HepG2 (cell line): ENCODE results near the gene ENG. TPM values are rescaled to one million over a fixed set of nuclear protein-coding genes. Genes with fewer than 3 reads are reported as not detected.

ENCODE experiments used
- CHCHD3 ChIP-seq: sonication (generic); formaldehyde crosslinking; IDR thresholded peaks from 2 replicates; pipeline ENCODE4 v1.8.0; 2022; ENCODE audit warnings: mild to moderate bottlenecking, missing genetic modification reagents, moderate library complexity
- ELF3 ChIP-seq: IDR thresholded peaks from 2 replicates; pipeline ENCODE4 v1.6.1; 2016; ENCODE audit warnings: missing genetic modification reagents, missing compliant biosample characterization
- GATAD2A ChIP-seq: IDR thresholded peaks from 2 replicates; pipeline ENCODE4 v1.6.1; 2016
- GLMP ChIP-seq: sonication (generic); formaldehyde crosslinking; IDR thresholded peaks from 2 replicates; pipeline ENCODE4 v1.9.0; 2021; ENCODE audit warnings: missing genetic modification reagents, mild to moderate bottlenecking, borderline replicate concordance
- KLF16 ChIP-seq, 2 experiments: sonication (generic) in 1 of 2; formaldehyde crosslinking in 1 of 2; IDR thresholded peaks; 2 replicates each; pipeline versions ENCODE4 v1.6.1 to v1.8.0; 2016 to 2023; ENCODE audit warnings: missing genetic modification reagents in 2 of 2, missing compliant biosample characterization in 1 of 2
- MED8 ChIP-seq: sonication (generic); formaldehyde crosslinking; IDR thresholded peaks from 2 replicates; pipeline ENCODE4 v1.8.1; 2023; ENCODE audit warnings: mild to moderate bottlenecking, missing genetic modification reagents; ENCODE audit not compliant: insufficient replicate concordance
- NRL ChIP-seq: sonication (generic); formaldehyde crosslinking; IDR thresholded peaks from 2 replicates; pipeline ENCODE4 v1.5.0; 2020; ENCODE audit warnings: missing genetic modification reagents, mild to moderate bottlenecking, moderate library complexity, borderline replicate concordance
- POGZ ChIP-seq: sonication (generic); formaldehyde crosslinking; IDR thresholded peaks from 2 replicates; pipeline ENCODE4 v1.4.0; 2020; ENCODE audit warnings: mild to moderate bottlenecking, missing genetic modification reagents
- POLR2AphosphoS5 ChIP-seq: IDR thresholded peaks from 2 replicates; pipeline ENCODE4 v1.6.1; 2012; ENCODE audit warnings: low read depth, low read length
- RARG ChIP-seq: sonication (generic); formaldehyde crosslinking; IDR thresholded peaks from 2 replicates; pipeline ENCODE4 v1.4.0; 2020; ENCODE audit warnings: low read depth, mild to moderate bottlenecking, missing genetic modification reagents
- SPEN ChIP-seq: sonication (generic); formaldehyde crosslinking; IDR thresholded peaks from 2 replicates; pipeline ENCODE4 v1.5.1; 2020; ENCODE audit warnings: low read depth, mild to moderate bottlenecking, missing genetic modification reagents
- TBL1XR1 ChIP-seq: fragments of 150-350 bp; IDR thresholded peaks from 2 replicates; pipeline ENCODE4 v1.6.1; 2014; ENCODE audit warnings: borderline replicate concordance, low read length; ENCODE audit not compliant: partially characterized antibody
- ZBTB21 ChIP-seq: sonication (generic); formaldehyde crosslinking; IDR thresholded peaks from 2 replicates; pipeline ENCODE4 v1.4.0; 2020; ENCODE audit warnings: missing genetic modification reagents
- ZBTB25 ChIP-seq: IDR thresholded peaks from 2 replicates; pipeline ENCODE4 v1.6.1; 2018; ENCODE audit warnings: missing genetic modification reagents
- ZKSCAN5 ChIP-seq: sonication (generic); formaldehyde crosslinking; IDR thresholded peaks from 2 replicates; pipeline ENCODE4 v1.5.1; 2020; ENCODE audit warnings: mild to moderate bottlenecking, missing genetic modification reagents
- ZNF234 ChIP-seq: sonication (generic); formaldehyde crosslinking; conservative IDR thresholded peaks from 2 replicates; pipeline ENCODE4 v1.5.1; 2020; ENCODE audit warnings: mild to moderate bottlenecking, missing genetic modification reagents
- ZNF281 ChIP-seq: sonication (generic); formaldehyde crosslinking; IDR thresholded peaks from 2 replicates; pipeline ENCODE4 v1.4.0; 2020; ENCODE audit warnings: missing genetic modification reagents, borderline replicate concordance
- ZNF30 ChIP-seq: sonication (generic); formaldehyde crosslinking; IDR thresholded peaks from 2 replicates; pipeline ENCODE4 v1.5.0; 2020; ENCODE audit warnings: mild to moderate bottlenecking, missing genetic modification reagents
- ZNF451 ChIP-seq: sonication (generic); formaldehyde crosslinking; IDR thresholded peaks from 2 replicates; pipeline ENCODE4 v1.5.0; 2020; ENCODE audit warnings: mild to moderate bottlenecking, missing genetic modification reagents
- ZNF678 ChIP-seq: sonication (generic); formaldehyde crosslinking; IDR thresholded peaks from 2 replicates; pipeline ENCODE4 v1.4.0; 2020; ENCODE audit warnings: mild to moderate bottlenecking, missing genetic modification reagents
- ZNF768 ChIP-seq: sonication (generic); formaldehyde crosslinking; IDR thresholded peaks from 2 replicates; pipeline ENCODE4 v1.4.0; 2020; ENCODE audit warnings: missing genetic modification reagents
- ZNF850 ChIP-seq: sonication (generic); formaldehyde crosslinking; conservative IDR thresholded peaks from 2 replicates; pipeline ENCODE4 v1.9.0; 2021; ENCODE audit warnings: mild to moderate bottlenecking, missing genetic modification reagents
- polyA plus RNA-seq, 8 experiments: library from polyadenylated mRNA; depleted of rRNA in 3 of 8; stranded (reverse) in 7 of 8; unstranded in 1 of 8; fragments of >200 nt; fragmentation: Illumina TruSeq in 4 of 8; extraction: Trizol in 4 of 8; gene quantifications; 2 replicates each; pipeline versions ENCODE4 v1.2.1 to v1.2.3, GENCODE V29; 2011 to 2016; ENCODE audit warnings: low read depth in 4 of 8, missing spikeins in 1 of 8, mixed read lengths in 1 of 8; ENCODE audit not compliant: insufficient read depth in 1 of 8
- total RNA-seq, 5 experiments: library from RNA; depleted of rRNA; stranded (reverse); fragments of >200 nt; fragmentation: Illumina TruSeq; extraction: Trizol; gene quantifications; 2 replicates each; pipeline ENCODE4 v1.2.3, GENCODE V29; 2016; ENCODE audit warnings: low read depth in 1 of 5
- TF ChIP-seq, protein P1 (sequence below): sonication (generic); formaldehyde crosslinking; IDR thresholded peaks from 2 replicates; pipeline ENCODE4 v1.4.0; 2020; ENCODE audit warnings: mild to moderate bottlenecking, low read depth, missing genetic modification reagents
- TF ChIP-seq, protein P2 (sequence below): conservative IDR thresholded peaks from 2 replicates; pipeline ENCODE4 v1.6.1; 2018; ENCODE audit warnings: missing genetic modification reagents

Gene ENG
- total and polyA plus RNA-seq, 2 of the 13 experiments (the other 11 are each of a cell fraction or from before 2014, with no cell fraction given): 0.02 to 1.1 TPM

- TF ChIP-seq ZNF281 (CRISPR knock-in tag) (peak; percentile 61; the same call in 1 of the 2 replicates), RARG (CRISPR knock-in tag) (no peak), GATAD2A (CRISPR knock-in tag) (peak; percentile 81; the same call in 1 of the 2 replicates), CHCHD3 (CRISPR knock-in tag) (no peak), POLR2AphosphoS5 (peak; percentile 68), ZNF451 (no peak), MED8 (no peak), GLMP (CRISPR knock-in tag) (no peak), ZNF850 (CRISPR knock-in tag) (no peak), ZKSCAN5 (CRISPR knock-in tag) (peak; percentile 57; the same call in 1 of the 2 replicates), POGZ (no peak), ZBTB21 (no peak), ELF3 (CRISPR knock-in tag) (peak; percentile 81), ZNF768 (CRISPR knock-in tag) (no peak), ZBTB25 (CRISPR knock-in tag) (no peak), ZNF678 (CRISPR knock-in tag) (no peak), SPEN (CRISPR knock-in tag) (no peak), NRL (CRISPR knock-in tag) (no peak), ZNF234 (no peak), TBL1XR1 (no peak), ZNF30 (CRISPR knock-in tag) (no peak), KLF16 (CRISPR knock-in tag; IDR thresholded peaks at IDR 0.05) (no peak; a peak in 1 of 4 replicates)
- TF ChIP-seq, protein P1, sequence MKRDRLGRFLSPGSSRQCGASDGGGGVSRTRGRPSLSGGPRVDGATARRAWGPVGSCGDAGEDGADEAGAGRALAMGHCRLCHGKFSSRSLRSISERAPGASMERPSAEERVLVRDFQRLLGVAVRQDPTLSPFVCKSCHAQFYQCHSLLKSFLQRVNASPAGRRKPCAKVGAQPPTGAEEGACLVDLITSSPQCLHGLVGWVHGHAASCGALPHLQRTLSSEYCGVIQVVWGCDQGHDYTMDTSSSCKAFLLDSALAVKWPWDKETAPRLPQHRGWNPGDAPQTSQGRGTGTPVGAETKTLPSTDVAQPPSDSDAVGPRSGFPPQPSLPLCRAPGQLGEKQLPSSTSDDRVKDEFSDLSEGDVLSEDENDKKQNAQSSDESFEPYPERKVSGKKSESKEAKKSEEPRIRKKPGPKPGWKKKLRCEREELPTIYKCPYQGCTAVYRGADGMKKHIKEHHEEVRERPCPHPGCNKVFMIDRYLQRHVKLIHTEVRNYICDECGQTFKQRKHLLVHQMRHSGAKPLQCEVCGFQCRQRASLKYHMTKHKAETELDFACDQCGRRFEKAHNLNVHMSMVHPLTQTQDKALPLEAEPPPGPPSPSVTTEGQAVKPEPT: no peak
- TF ChIP-seq, protein P2, sequence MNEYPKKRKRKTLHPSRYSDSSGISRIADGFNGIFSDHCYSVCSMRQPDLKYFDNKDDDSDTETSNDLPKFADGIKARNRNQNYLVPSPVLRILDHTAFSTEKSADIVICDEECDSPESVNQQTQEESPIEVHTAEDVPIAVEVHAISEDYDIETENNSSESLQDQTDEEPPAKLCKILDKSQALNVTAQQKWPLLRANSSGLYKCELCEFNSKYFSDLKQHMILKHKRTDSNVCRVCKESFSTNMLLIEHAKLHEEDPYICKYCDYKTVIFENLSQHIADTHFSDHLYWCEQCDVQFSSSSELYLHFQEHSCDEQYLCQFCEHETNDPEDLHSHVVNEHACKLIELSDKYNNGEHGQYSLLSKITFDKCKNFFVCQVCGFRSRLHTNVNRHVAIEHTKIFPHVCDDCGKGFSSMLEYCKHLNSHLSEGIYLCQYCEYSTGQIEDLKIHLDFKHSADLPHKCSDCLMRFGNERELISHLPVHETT: no peak
Observed at GRCh38 chr9:127897193-127897692, 42.8 kb upstream of the ENG start (continued).
